ENCODE measurements around the gene PDSS2. TPM values are rescaled to one million over a fixed set of nuclear protein-coding genes. Genes with fewer than 3 reads are reported as not detected.
A peak's percentile ranks its signal among the peaks of the same experiment; 100 is the strongest.

The PDSS2 gene
- total and polyA plus RNA-seq, 2 of the 4 experiments (the other 2 are of a cell fraction) = 8.6 to 9.2 TPM

GRCh38 chr6:107115695-107116327 is 343.6 kb downstream of the PDSS2 start:
- Histone ChIP-seq H3K9ac (ENCODE audit: low read depth, low read length) (peak overlapping the region; percentile 48), H3K23ac (ENCODE audit: low read depth, low read length) (no peak overlapping the region), H3K79me1 (ENCODE audit: low read depth in 1 of 2, low read length in 2 of 2) (peaks cover 0 to 10% of the 10 kb centered on the region in 2 experiments; a peak in 1 of 4 replicates), H3K4me3 (ENCODE audit: insufficient read depth, low read depth, low read length) (peak overlapping the region; percentile 98), H4K5ac (ENCODE audit: low read depth, low read length) (no peak overlapping the region), H2BK5ac (ENCODE audit: low read depth, low read length, poor library complexity, severe bottlenecking) (no peak overlapping the region), H2AK9ac (replicated peaks; ENCODE audit: low read depth, low read length, poor library complexity) (no peak overlapping the region), H2AFZ (replicated peaks; ENCODE audit: low read length, poor library complexity) (peak overlapping the region; percentile 86), H2AK5ac (ENCODE audit: low read depth, low read length) (no peak overlapping the region), H2BK15ac (ENCODE audit: low read depth, low read length) (no peak overlapping the region), H3K18ac (ENCODE audit: low read depth, low read length) (no peak overlapping the region), H3K4ac (ENCODE audit: low read depth, low read length) (no peak overlapping the region), H4K8ac (ENCODE audit: low read depth in 2 of 2, low read length in 2 of 2) (no peak overlapping the region), H2BK120ac (ENCODE audit: low read depth, low read length) (no peak overlapping the region), H3K14ac (replicated peaks; ENCODE audit: low read depth, low read length) (no peak overlapping the region), H3K27me3 (ENCODE audit: control insufficient read depth, insufficient read depth, low read length) (peaks cover 3% of the 10 kb centered on the region; the same call in 1 of the 2 replicates), H3K36me3 (ENCODE audit: control insufficient read depth, insufficient read depth, low read length) (no peaks in the 10 kb centered on the region), H4K91ac (ENCODE audit: insufficient read depth, low read depth, low read length) (no peak overlapping the region), H4K20me1 (ENCODE audit: insufficient read depth, low read length) (peaks cover 4% of the 10 kb centered on the region; the same call in 1 of the 2 replicates), H3K9me1 (ENCODE audit: insufficient read depth, low read length) (no peaks in the 10 kb centered on the region), H3K56ac (ENCODE audit: extremely low read depth, insufficient read depth, low read length) (no peak overlapping the region), H3K4me2 (ENCODE audit: low read depth, low read length) (peak overlapping the region; percentile 100), H2BK20ac (ENCODE audit: low read depth, low read length) (no peak overlapping the region), H3K4me1 (ENCODE audit: control insufficient read depth, insufficient read depth, low read length) (no peaks in the 10 kb centered on the region), H3K27ac (ENCODE audit: insufficient read depth, low read length) (peak overlapping the region; percentile 5; the same call in 1 of the 2 replicates), H3K9me3 (ENCODE audit: control insufficient read depth, insufficient read depth, low read length) (no peaks in the 10 kb centered on the region)
- CTCF ChIA-PET = interaction anchor here (0.5 to 1.1 kb wide), 3 partner anchors 88 to 1246 kb away, joined by 3 to 4 read pairs (median 3); no protein-coding TSS in a partner anchor
- ATAC-seq (ENCODE audit: low read depth) (peak; percentile 34), DNase-seq (no peak)
- POLR2A ChIA-PET (ENCODE audit: unreplicated experiment) = no interaction called here
- intact Hi-C loops (cut with micrococcal nuclease) (loop anchor here (2.0 kb wide), 2 partner anchors 377 to 777 kb away; no protein-coding TSS in a partner anchor), dilution Hi-C loops (cut with HindIII; ENCODE audit: low sequenced_read_pairs, unreplicated experiment) (no loop called here), in situ Hi-C loops (cut with MboI; ENCODE audit: low sequenced_read_pairs) (no loop called here)
- no peak for TF ChIP-seq POLR2A (IDR thresholded peaks at IDR 0.05; ENCODE audit: low read depth, low read length)
- TF ChIP-seq CEBPB (IDR thresholded peaks at IDR 0.05; ENCODE audit: low read depth, low read length) = no peak
- TF ChIP-seq RAD21 (IDR thresholded peaks at IDR 0.05; ENCODE audit: low read length) = no peak
- no peak for TF ChIP-seq MAZ (IDR thresholded peaks at IDR 0.05; ENCODE audit: borderline replicate concordance, low read depth, low read length)
- no peak for TF ChIP-seq FOS (IDR thresholded peaks at IDR 0.05; ENCODE audit: low read depth, low read length)
- TF ChIP-seq BHLHE40 (IDR thresholded peaks at IDR 0.05; ENCODE audit: low read depth, low read length) = no peak
- TF ChIP-seq MAFK (IDR thresholded peaks at IDR 0.05; ENCODE audit: low read depth, low read length) = no peak
- no peak for TF ChIP-seq CTCF (conservative IDR thresholded peaks at IDR 0.05; ENCODE audit: low read depth, low read length)
- TF ChIP-seq NFE2L2 (IDR thresholded peaks at IDR 0.05; ENCODE audit: low read depth, low read length) = no peak
- no peak for TF ChIP-seq SMC3 (IDR thresholded peaks at IDR 0.05; ENCODE audit: low read depth, low read length)
- TF ChIP-seq ELK1 (IDR thresholded peaks at IDR 0.05; ENCODE audit: borderline replicate concordance, low read depth, low read length) = no peak
- TF ChIP-seq USF2 (IDR thresholded peaks at IDR 0.05; ENCODE audit: low read depth, low read length) = no peak
- TF ChIP-seq CHD1 (IDR thresholded peaks at IDR 0.05; ENCODE audit: low read depth, low read length) = no peak
- WGBS, 2 experiments (ENCODE audit: extremely low coverage in 2 of 2, insufficient read length in 1 of 2) = 0% methylated on average over 9 of the region's 45 CpGs; no CpG with 5 or more reads in 1 of the 2 experiments
- no TSS peak for BruUV-seq (replicated peaks)

Data from IMR-90 (cell line).